Subcutaneous adipose tissue (tissue), 4 donors: ENCODE measurements around the gene GIMD1. TPM values are rescaled to one million over a fixed set of nuclear protein-coding genes. Genes with fewer than 3 reads are reported as not detected.

Source experiments
- total RNA-seq, 4 donors: library from RNA; depleted of rRNA; stranded (reverse); fragments of >200 nt; gene quantifications; one replicate each; pipeline ENCODE4 v1.1.0, GENCODE V29; 2016
- TF ChIP-seq, protein P1 (sequence below): fragments of 450-650 bp; IDR thresholded peaks from one replicate; pipeline ENCODE4 v1.5.1; 2016; ENCODE audit warnings: low read depth, mild to moderate bottlenecking, control low read depth, antibody characterized with exemption, moderate library complexity

GIMD1 gene
- total RNA-seq, 4 donors from 2014 or later: not detected

DNA sequence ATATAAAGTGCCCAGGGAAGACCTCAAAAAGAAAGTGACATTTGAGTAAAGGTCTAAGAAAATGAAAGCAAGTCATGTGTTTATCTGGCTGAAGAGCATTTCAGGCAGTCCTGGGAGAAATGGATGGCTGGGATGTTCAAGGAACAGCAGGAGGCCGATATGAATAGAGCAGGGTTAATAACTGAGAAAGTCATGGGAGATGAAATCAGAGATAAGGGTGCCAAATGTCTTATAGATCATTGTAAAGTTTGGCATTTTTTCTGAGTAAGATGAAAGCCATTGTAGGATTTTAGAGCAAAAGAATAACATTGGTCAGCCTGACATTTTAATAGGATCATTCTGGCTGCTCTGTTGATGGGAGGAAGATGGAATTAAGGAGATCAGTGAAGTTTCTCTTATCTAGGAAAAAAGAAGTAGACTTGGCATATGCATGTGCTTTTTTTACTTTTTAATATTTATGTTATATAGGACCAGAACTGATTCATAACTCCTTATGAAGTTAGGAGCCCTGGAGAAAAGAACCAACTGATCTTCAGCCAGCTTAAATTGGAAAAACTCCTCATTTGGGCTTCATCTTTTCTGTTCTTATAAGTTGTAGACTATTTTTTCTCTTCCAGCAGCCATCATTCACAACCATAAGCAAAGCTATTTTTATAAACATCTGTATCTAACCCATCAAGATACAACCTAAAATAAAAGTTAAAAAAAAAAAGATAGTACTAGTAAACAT lies 33.7 kb downstream of the GIMD1 start:
- TF ChIP-seq, protein P1, sequence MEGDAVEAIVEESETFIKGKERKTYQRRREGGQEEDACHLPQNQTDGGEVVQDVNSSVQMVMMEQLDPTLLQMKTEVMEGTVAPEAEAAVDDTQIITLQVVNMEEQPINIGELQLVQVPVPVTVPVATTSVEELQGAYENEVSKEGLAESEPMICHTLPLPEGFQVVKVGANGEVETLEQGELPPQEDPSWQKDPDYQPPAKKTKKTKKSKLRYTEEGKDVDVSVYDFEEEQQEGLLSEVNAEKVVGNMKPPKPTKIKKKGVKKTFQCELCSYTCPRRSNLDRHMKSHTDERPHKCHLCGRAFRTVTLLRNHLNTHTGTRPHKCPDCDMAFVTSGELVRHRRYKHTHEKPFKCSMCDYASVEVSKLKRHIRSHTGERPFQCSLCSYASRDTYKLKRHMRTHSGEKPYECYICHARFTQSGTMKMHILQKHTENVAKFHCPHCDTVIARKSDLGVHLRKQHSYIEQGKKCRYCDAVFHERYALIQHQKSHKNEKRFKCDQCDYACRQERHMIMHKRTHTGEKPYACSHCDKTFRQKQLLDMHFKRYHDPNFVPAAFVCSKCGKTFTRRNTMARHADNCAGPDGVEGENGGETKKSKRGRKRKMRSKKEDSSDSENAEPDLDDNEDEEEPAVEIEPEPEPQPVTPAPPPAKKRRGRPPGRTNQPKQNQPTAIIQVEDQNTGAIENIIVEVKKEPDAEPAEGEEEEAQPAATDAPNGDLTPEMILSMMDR: no peak

GRCh38 chr4:106333186-106333585 lies 35.4 kb downstream of the GIMD1 start:
- TF ChIP-seq, protein P1: no peak

GRCh38 chr4:106329041-106329618 lies 39.4 kb downstream of the GIMD1 start:
- TF ChIP-seq, protein P1: no peak

DNA sequence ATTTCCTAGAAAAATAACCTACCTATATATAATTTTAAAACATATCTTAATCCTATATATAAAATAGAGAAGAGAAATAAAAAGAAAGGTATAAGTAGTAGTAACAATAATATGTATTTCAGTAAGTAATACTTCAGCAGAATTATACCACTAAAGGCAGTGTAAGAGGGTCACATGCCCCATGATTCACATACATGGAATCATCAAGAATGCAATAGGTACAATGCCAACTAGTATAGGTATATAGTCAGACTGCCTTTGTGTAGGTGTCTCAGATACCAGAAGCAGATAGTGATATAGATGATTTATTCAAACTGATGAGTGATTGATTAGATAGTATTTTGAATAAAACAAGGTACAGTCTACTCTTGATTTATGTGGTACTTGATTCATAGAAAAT lies 42.8 kb downstream of the GIMD1 start:
- TF ChIP-seq, protein P1: no peak

DNA sequence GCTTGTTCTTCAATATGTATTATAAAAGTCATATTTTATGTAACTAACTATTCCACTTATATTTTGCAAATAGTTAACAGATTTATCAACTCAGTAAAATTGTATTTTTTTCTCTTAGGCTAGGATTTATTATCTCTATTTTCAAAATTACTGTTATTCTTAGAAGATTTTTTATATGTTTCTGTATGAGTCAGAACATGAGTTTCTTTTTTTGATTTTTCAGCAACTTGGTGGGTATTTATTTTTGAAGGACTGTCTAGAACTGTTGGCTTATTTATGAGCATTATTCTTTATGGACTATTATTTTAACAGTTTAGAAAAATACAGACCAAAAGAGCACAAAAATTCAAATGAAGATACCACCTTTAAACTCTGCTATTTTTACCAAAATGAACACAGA lies 45.5 kb downstream of the GIMD1 start:
- TF ChIP-seq, protein P1: no peak

GRCh38 chr4:106320235-106320634 lies 48.3 kb downstream of the GIMD1 start:
- TF ChIP-seq, protein P1: no peak

- TF ChIP-seq, protein P1: no peak
Measured at GRCh38 chr4:106318511-106318910, 50.1 kb downstream of the GIMD1 start.
